NCI-H2227 treated with DMSO at 0.1 percent for 48 hours (cell line): ENCODE measurements around the gene UBE2I.
"Not testable (repeated sequence)": the region's sequence is repeated elsewhere in the genome, so short reads cannot be mapped to it uniquely, and the experiment has no call there.

Experiments
- DNase-seq: peaks from one replicate; lab custom pipeline; 2025; lab: John Stamatoyannopoulos, UW

Gene UBE2I

DNA sequence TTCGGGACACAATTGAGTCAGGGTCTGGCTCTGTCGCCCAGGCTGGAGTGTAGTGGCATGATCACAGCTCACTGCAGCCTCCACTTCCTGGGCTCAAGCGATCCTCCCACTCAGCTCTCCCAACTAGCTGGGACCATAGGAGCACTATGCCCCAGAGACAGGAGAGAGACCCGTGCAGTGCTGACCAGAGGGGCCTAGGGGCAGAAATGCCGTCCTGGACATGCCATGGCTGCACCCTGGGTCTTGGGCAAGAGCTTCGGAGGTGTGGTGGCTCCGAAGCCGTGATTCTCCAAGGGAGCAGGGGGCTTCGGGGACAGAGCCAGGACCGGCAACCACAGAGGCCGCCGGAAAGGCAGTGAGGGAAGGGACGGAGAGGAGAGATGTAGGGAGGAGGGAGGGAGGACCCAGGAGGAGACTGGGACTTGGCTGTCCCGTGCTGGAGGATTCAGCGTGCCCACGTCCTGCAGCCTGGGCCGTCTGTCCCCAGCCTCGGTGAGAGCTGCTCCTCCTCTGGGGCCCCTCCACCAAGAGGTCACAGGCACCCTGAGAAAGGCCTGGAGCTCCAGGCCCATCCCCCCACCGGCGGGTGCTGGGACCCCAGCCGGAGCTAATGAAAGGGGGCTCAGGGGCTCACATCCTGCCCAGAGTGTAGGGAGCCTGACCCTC lies 31.7 kb upstream of the UBE2I start:
- no peak for DNase-seq

DNA sequence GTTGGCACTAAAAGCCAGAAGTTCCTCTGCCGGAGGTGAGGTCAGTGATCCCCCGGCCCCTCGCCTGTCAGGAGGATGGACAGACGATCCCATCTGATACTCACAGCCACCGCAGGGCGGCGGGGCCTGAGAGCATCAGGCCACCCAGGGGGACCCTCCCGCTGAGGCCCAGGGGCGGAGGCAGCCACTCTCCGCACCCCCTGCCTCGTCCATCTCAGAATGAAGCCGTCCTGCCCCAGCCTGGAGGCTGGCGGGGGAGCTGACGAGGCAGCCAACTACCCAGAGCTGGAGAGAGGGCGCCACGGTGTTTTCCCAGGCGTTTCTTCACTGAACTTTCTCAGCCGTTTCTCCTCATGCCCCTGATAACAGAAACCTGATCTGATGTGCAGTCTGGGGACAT lies 31.0 kb upstream of the UBE2I start:
- DNase-seq = no peak

DNA sequence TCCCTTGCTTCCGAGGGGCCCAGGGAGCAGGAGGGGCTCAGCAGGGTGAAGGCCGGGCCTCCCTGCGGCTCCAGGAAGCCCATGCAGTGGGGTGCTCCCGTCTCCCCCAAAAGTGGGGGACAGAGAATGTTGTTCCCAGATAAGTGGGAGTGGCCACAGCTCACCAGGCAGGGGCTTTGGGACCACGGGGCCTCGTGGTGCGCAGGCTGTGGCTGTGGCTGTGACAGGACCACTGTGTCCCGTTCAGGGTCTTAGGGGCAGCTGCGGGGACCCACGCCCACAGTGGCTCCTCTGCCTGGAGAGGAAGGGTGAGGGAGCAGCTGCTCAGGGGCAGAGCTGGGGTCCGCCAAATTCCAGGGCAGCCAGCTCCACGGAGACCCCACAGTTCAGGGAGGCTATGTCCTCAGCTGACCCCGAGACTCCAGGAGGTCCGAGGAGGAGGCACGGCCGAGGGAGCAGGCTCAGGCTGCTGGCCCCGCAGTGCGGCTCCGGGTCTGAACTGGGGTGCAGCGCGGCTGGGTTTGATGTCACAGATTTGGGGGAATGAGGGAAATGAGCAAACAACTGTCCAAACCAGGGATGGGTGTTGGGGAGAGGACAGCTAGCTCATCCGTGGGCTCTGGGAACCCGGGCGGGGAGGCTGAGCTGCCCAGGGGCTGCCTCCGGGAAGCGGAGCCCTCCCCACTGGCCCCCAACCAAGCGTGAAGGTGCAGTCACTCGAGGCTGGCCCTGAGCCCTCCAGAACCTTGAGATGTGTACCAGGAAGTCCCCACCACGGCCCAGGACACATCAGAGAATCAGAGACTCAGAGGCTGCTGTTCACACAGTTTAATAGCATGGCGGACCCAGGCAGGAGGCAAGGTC lies 30.1 kb upstream of the UBE2I start:
- DNase-seq = no peak

DNA sequence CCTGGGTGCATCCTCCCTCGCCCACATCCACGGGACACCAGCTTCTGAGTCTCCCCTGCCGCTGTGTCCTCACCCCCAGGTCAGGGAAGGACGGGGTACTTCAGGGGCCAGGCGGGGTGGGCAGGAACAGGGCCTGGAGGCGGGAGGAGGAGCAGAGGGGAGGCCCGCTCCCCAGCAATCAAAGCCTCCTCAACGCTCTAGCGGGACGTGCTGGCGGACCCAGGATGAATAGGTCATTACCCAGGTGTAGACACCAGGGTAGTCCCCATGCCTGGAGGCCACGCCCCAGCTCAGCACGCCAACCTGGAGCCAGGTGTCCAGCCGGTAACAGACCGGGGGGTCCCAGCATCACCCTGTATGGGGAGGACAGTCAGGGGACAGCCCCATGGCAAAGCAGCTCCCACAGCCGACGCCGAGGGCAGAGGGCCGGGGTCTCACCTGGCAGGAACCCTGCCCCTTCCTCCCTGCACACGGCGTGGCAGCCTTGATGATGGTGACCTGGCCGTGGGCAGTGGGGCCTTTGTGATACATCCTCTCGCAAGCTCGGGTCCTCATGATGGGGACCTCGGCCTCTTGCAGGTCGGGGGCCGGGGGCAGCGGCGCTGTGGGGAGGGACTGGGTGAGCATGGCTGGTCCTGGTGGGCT lies 29.4 kb upstream of the UBE2I start:
- DNase-seq = no peak

DNA sequence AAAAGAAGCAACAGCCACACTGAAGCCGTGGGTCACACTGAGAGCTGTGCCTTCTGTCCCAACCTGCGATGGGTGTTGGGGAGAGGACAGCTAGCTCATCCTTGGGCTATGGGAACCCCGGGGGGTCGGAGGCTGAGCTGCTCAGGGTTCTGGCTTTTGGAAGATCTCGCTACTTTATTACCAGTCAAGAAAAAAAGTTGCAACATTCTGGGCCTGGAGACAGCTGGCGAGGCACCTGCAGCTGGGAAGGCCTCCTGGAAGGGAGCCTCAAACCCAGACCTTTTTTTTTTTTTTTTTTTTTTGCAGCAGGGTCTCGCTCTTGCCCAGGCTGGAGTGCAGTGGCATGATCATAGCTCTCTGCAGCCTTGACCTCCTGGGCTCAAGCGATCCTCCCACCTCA lies 28.7 kb upstream of the UBE2I start:
- no peak for DNase-seq

DNA sequence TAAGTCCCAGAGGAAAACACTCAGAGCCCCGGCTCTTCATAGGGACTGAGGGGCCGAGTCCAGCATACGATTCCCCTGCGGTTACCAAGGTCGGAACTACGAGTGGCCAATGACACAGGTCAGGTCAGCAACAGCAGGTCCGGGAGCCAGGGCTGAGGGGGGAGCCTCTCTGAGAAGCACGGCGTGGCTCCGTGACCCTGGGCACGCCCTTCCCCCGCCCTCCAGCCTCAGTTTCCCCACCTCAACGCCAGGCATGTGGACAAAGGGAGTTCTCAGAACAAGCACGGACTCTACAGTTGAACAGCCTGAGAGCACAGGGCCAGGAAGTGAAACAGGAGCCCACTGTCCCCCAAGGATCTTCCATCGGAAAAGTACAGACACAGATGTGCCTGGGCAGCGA lies 27.9 kb upstream of the UBE2I start:
- DNase-seq = no peak

DNA sequence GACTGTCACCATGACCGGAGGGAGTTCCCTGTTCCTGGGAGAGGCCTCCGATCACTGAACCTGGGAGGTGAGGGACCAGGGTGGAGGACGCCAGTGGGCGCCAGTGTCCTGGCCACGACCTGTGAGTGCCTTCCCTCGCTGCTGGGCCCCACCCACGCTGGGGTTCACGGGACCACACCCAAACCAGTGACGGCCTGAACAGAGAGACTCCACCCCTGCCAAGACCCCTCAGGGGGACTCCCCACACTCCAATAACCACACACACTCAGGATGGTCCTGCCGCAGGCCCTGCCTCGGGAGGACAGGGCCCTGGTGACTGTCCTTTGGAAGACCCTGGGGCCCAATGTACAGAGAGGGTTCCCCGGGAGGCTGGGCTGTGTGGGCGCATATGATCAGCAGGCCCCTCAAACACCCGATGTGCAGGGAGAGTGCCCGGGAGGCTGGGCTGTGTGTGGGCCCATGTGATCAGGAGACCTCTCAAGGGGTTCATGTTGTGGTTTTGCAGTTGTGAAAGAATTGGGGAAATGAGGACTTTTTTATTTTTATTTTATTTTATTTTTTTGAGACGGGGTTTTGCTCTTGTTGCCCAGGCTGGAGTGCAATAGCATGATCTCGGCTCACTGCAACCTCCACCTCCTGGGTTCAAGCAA lies 27.0 kb upstream of the UBE2I start:
- no peak for DNase-seq

DNA sequence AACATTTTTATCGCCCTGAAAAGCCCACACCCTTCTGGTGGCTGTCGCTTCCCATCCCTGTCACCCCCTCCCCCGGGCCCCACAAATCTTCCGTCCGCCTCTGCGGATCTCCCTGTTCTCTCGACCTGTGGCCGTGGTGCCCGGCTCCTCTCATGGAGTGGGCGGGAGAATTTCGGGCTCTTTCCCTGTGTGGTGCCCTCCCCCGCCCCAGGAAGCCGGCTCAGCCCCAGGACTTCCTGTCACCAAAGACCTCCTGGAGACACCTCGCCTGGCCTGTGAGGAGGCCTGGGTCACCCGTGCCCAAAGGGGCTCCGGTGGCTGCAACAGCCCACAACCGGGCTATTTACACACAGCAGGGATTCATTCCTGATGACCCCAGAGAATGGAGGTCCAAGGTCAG lies 26.1 kb upstream of the UBE2I start:
- DNase-seq = no peak

DNA sequence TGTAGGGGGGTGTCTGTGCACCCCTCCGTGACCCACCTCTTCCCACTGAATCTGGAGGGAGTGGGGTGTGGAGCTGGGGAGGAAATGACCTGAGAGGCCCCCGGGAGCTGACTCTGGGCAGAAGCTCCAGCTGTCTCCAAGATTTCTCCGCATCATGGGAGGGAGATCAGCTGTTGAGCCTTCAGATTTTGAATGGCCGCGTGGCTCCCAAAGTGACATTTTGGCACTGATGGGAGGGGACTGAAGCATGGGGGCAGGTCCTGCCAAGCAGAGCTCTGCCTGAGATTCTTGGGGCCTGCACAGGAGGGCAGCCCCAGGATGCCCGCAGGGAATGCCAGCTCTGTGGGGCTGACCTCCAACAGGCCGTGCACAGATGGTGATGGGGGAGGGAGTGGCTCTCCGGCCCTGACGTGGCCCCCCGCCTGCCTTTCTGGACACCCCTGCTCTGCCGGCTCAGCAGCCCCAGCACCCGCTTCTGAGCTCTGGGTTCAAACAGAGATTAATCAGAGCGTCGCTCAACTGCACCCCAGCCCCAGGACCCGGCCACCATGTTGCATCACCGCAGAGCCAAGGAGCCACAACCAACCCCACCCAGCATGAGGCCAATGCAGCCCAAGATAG lies 25.3 kb upstream of the UBE2I start:
- no peak for DNase-seq

DNA sequence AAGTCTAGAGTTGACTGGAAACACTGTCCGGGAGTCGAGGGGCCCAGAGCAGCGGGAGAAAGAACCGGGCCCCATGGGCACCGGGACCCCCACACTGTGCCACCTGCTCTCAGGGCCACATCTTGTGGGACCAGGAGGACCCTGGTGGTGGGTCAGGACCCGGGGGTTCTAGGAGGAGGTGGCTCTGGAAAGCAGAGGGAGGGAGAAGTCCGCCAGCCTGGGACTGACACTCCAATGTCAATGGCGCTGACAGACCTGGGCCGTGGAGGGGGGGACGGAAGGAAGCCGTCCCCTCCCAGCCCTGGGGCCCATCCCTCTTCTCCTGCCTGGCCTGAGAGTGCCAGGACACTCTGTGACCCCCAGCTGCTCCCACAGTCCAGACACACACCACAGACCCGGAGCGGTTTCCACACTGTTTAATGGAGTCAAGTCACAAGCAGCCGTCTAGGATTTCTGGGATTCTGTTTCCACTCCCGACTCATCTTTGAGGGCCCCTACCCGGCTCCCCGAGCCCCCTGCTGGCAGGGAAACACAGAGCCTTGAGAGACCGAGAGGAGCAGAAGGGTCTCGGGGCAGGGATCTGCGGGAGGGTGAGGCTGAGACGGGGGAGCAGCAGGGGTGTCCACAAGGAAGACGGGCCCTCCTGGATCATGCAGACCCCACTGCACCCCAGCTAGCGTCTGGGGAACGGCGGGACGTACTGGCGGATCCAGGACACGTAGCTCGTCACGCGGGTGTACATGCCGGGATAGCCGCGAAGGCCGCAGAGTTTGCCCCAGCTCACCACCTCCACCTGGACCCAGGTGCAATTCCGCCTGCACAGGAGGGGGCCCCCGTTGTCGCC lies 23.5 kb upstream of the UBE2I start:
- no peak for DNase-seq

DNA sequence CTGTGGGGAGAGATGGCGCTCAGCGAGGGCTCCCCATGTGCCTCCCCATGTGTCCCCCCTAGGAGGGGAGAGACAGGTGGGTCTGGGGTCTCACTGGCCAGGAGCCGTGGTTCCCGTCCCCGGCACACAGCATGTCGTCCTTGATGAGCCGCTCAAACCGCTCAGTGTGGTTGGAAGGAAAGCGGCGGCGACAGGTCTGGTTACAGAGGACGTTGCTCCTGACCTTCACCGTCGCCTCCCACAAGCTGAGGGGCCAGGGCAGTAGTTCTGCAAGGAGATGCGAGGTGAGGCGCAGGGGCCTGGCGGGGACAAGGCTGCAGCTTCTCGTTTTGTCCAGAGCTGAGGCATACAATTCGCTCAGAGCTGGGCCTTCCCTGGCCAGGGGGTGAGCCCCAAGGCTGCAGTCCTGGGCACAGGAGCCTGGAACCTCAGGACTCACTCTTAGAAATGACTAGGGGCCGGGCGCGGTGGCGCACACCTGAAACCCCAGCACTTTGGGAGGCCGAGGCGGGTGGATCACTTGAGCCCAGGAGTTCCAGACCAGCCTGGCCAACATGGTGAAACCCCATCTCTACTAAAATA lies 22.8 kb upstream of the UBE2I start:
- no peak for DNase-seq

DNA sequence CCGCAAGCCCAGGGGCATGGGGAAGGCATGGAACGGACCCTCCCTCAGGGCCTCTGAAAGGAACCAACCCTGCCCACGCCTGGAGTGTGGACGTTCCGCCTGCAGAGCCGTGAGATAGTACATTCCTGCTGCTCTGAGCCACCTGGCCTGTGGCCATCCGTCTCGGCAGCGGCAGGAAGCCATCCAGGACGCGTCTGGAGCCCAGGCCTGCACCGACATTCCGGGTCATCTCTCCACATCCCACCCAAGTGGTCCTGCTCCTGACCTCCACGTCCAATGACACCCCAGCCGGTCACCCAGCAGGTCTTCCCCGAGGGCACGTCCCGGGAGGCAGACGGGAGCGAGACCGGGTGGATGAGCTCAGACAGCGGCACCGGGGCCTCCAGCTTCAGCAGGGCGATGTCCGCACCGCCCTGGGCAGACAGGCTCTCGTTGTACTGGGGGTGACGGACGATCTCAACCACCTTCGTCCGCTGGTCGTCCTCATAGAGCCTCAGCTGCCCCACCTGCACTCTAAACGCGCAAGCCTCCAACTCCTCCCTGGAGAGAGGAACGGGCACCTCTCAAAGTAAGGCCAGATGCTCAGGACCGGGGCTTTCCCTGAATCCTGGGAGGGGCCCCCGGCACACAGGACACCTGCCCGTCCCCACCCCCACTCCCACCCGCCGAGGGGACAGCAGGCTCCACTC lies 21.3 kb upstream of the UBE2I start:
- DNase-seq = no peak

DNA sequence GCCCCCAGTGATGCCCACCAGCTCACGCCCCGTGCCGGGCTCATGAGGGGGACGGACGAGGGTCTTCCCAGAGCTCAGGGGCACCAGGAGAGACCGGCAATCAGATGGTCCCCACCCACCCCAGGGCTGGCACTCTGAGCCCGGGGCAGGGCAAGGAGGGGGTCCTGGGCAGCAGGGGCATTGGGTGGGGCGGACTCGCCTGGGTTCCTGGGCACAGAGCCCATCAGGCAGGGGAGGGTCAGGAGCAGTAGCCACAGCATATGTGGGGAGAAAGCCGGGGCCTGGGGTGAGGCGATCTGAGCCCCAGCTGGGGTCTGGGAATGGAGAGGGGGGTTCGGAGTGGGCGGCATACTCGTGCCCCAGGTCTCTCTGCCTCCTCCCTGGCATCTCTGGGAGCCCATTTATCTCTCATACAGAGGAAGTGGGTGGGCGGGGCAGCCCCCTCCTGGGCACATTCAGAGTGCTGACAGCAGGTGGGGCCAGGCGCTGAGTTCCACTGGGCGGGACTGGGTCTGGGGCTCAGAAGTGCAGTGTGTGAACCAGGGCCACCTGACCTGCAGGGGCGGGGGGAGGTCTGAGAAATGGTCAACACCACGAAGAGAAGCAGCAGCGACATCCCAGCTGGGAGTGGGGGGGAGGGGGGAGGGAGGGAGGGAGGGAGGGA lies 20.5 kb upstream of the UBE2I start:
- DNase-seq = no peak

DNA sequence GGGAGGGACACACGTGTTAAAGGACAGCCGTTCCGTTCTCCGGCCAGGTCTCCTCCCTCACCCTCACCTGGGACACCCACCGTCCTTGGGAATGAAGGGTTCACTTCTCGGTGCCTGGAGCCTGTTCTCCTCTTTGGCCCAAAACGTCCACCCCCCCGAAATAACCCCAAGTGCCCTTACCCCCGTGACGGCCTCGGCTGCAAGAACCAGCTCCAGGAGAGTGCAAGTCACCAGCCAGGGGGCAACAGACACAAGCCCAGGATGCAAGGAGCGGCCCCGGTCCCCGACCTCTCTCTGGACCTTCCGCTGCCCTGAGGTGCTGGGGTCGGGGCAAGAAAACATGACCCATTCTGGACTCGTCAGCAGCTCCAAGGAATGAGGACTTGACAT lies 20.0 kb upstream of the UBE2I start:
- DNase-seq = no peak

DNA sequence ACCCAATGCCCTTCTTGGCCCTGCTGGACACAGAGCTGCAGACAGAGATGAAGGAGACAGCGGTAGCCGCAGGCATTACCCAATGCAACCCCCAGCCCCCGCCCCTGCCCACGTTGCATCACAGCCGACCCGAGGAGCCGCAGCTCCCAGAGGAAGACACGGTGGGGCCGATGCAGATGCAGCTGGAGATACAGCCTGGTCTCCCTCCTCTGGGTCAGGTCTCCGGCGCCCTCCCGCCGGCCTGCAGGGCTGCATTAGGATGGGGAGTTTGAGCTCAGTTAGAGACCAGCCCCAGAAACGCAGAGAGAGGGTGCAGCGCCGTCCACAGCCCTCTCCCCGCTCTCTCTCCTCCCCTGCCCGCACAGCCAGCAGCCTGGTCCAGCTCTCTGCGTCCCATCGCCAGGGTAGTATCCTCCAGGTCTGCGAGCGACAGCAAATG lies 19.4 kb upstream of the UBE2I start:
- no peak for DNase-seq

DNA sequence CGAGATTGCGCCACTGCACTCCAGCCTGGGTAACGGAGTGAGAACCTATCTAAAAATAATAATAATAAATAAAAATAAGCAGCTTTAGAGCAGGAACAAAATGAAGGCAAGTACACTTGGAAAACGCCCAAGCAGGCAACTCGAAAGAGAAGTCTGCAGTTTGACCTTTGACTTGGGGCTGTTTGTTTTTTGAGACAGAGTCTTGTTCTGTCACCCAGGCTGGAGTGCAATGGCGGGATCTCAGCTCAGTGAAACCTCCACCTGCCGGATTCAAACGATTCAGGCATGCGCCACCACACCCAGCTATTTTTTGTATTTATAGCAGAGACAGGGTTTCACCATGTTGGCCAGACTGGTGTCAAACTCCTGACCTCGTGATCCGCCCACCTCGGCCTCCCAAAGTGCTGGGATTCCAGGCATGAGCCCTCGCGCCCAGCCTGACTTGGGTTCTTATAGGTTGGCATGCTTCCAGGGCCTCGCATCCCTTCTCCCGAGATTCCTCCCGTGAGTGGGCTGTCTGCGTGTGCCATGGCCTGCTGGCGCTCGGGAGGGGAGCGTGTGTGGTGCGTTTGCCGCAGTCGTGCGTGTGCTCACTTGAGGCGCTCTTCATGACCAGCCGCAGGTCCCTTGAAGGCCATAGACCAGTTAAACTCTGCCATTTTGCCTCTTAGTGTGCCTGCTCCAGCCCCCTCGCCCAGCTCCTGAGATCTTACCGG lies 18.4 kb upstream of the UBE2I start:
- no peak for DNase-seq

DNA sequence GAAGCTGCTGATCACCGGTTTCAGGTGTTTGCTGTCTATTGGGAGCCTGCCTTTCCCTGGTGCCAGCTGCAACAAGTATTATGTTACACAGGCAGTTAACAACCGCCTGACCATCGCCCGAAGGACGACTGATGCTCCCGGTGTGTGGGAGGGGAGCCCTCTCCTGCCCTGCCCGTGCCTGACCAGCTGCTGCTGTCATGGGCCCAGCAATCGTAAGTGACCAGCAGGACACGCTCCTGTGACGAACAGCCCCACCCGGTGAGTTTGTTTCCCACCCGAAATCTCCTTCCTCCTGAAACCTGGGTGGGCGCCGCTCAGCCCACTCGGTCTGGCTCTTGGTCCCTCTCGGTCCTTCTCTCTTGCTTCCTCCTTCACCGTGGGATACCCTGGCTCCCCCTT lies 17.9 kb upstream of the UBE2I start:
- DNase-seq = no peak

DNA sequence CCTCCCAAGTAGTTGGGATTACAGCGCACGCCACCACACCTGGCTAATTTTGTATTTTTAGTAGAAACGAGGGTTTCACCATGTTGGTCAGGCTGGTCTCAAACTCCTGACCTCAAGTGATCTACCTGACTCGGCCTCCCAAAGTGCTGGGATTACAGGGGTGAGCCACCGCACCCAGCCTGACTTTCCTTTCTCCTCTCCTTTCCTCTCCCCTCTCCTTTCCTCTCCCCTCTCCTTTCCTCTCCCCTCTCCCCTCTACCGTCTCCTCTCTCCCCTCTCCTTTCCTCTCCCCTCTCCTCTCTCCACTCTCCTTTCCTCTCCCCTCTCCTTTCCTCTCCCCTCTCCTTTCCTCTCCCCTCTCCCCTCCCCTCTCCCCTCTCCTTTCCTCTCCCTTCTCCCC lies 17.2 kb upstream of the UBE2I start:
- DNase-seq = not testable (repeated sequence)

DNA sequence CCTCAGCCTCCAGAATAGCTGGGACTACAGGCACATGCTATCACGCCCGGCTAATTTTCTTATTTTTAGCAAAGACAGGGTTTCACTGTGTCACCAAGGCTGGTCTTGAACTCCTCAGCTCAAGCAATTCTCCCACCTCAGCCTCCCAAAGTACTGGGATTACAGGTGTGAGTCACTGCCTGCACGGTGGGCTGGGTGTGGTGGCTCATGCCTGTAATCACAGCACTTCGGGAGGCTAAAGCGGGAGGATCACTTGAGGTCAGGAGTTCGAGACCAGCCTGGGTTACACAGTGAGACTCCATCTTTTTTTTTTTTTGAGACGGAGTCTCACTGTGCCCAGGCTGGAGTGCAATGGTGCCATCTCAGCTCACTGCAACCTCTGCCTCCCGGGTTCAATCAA lies 16.6 kb upstream of the UBE2I start:
- not testable (repeated sequence) for DNase-seq
